GM23248 (cell line): ENCODE results near the gene HSPG2. TPM values are rescaled to one million over a fixed set of nuclear protein-coding genes. Genes with fewer than 3 reads are reported as not detected.

Experiments
- DNase-seq: peaks from one replicate; pipeline ENCODE4 v3.0.0-alpha.2; 2015
- H2AFZ ChIP-seq: fragments of 200-600 bp; sonication (generic); 2 replicates; pipeline ENCODE4 v1.6.1; 2016; ENCODE audit warnings: antibody characterized with exemption
- H3F3A ChIP-seq: fragments of 200-600 bp; sonication (generic); 2 replicates; pipeline ENCODE4 v1.6.1; 2016; ENCODE audit warnings: mild to moderate bottlenecking, antibody characterized with exemption, mixed run types; ENCODE audit not compliant: insufficient read depth
- H3K27ac ChIP-seq: fragments of 200-600 bp; sonication (generic); 2 replicates; pipeline ENCODE4 v1.5.1; 2016; ENCODE audit warnings: mild to moderate bottlenecking
- H3K27me3 ChIP-seq: fragments of 200-600 bp; sonication (generic); replicated peaks from 2 replicates; pipeline ENCODE4 v1.6.1; 2016; ENCODE audit warnings: mild to moderate bottlenecking; ENCODE audit not compliant: insufficient read depth
- H3K36me3 ChIP-seq: fragments of 200-600 bp; sonication (generic); 2 replicates; pipeline ENCODE4 v1.6.1; 2016; ENCODE audit warnings: low read depth, mild to moderate bottlenecking
- H3K4me1 ChIP-seq: fragments of 200-600 bp; sonication (generic); 2 replicates; pipeline ENCODE4 v1.6.1; 2016; ENCODE audit warnings: mild to moderate bottlenecking; ENCODE audit not compliant: insufficient read depth
- H3K4me2 ChIP-seq: fragments of 200-600 bp; sonication (generic); one replicate; pipeline ENCODE4 v1.6.1; 2016; ENCODE audit warnings: mild to moderate bottlenecking; ENCODE audit not compliant: unreplicated experiment
- H3K4me3 ChIP-seq: fragments of 200-600 bp; sonication (generic); 2 replicates; pipeline ENCODE4 v1.5.1; 2016; ENCODE audit warnings: mild to moderate bottlenecking
- H3K79me2 ChIP-seq: fragments of 200-600 bp; sonication (generic); 2 replicates; pipeline ENCODE4 v1.6.1; 2016; ENCODE audit warnings: mild to moderate bottlenecking; ENCODE audit not compliant: insufficient read depth
- H3K9ac ChIP-seq: fragments of 200-600 bp; sonication (generic); 2 replicates; pipeline ENCODE4 v1.6.1; 2016; ENCODE audit warnings: mild to moderate bottlenecking
- H3K9me2 ChIP-seq: fragments of 200-600 bp; sonication (generic); 2 replicates; pipeline ENCODE4 v1.6.1; 2016; ENCODE audit warnings: mixed run types, mild to moderate bottlenecking, moderate library complexity; ENCODE audit not compliant: insufficient read depth
- H3K9me3 ChIP-seq: fragments of 200-600 bp; sonication (generic); one replicate; pipeline ENCODE4 v1.6.1; 2017; ENCODE audit warnings: low read depth
- H4K20me1 ChIP-seq: fragments of 200-600 bp; sonication (generic); 2 replicates; pipeline ENCODE4 v1.6.0; 2016; ENCODE audit not compliant: insufficient read depth
- EZH2 ChIP-seq: fragments of 200-600 bp; sonication (generic); IDR thresholded peaks from 2 replicates; pipeline ENCODE4 v1.6.1; 2018; ENCODE audit warnings: antibody characterized with exemption, mild to moderate bottlenecking; ENCODE audit not compliant: insufficient read depth, poor library complexity, severe bottlenecking
- EZH2phosphoT487 ChIP-seq: fragments of 200-600 bp; sonication (generic); IDR thresholded peaks from 2 replicates; pipeline ENCODE4 v1.6.1; 2018; ENCODE audit warnings: antibody characterized with exemption, moderate library complexity, mild to moderate bottlenecking, low read depth; ENCODE audit not compliant: insufficient read depth
- WGBS, 2 experiments: methylation state at CpG; one replicate each; pipeline ENCODE4 v1.1.6; 2015 to 2017; ENCODE audit warnings: low lambda C conversion rate in 2 of 2, low coverage in 1 of 2; ENCODE audit errors: missing lambda C conversion rate in 2 of 2; 5-methylcytosine and 5-hydroxymethylcytosine counted together
- in situ Hi-C: fragments of 300-500 bp; cut with MboI; formaldehyde crosslinking; loops from 2 replicates; pipeline ENCODE4 v1.15.0; 2020
- polyA plus RNA-seq: library from polyadenylated mRNA; unstranded; fragments of >200 nt; fragmentation: Nextera tagmentation; extraction: Ambion mirVana; gene quantifications from 2 replicates; pipeline ENCODE4 v1.2.1, GENCODE V29; 2016
- total RNA-seq: library from RNA; depleted of rRNA; stranded (reverse); fragments of >200 nt; shearing (Covaris generic); gene quantifications from 2 replicates; pipeline ENCODE4 v1.2.3, GENCODE V29; 2014

Gene HSPG2
- total and polyA plus RNA-seq, 2 experiments from 2014 or later = 123 to 407 TPM

GRCh38 chr1:21906173-21907078, 30.7 kb downstream of the HSPG2 start:
- Histone ChIP-seq H4K20me1 (no peaks in the 10 kb centered on the region), H3K36me3 (peaks cover 5% of the 10 kb centered on the region; the same call in 1 of the 2 replicates), H2AFZ (no peak overlapping the region), H3K27me3 (no peaks in the 10 kb centered on the region), H3K9ac (peak overlapping the region; percentile 84), H3K9me3 (no peaks in the 10 kb centered on the region), H3K27ac (peak overlapping the region; percentile 96), H3K79me2 (peaks cover 98% of the 10 kb centered on the region), H3K4me2 (peak overlapping the region; percentile 12), H3K9me2 (no peaks in the 10 kb centered on the region), H3K4me3 (no peak overlapping the region), H3F3A (peaks cover 67% of the 10 kb centered on the region), H3K4me1 (peaks cover 65% of the 10 kb centered on the region)
- in situ Hi-C loops = no loop called here
- WGBS, 2 experiments = 36 to 39% methylated on average over 19 to 21 of the region's 21 CpGs
- peak; percentile 94 for DNase-seq
- no peak for TF ChIP-seq EZH2

DNA sequence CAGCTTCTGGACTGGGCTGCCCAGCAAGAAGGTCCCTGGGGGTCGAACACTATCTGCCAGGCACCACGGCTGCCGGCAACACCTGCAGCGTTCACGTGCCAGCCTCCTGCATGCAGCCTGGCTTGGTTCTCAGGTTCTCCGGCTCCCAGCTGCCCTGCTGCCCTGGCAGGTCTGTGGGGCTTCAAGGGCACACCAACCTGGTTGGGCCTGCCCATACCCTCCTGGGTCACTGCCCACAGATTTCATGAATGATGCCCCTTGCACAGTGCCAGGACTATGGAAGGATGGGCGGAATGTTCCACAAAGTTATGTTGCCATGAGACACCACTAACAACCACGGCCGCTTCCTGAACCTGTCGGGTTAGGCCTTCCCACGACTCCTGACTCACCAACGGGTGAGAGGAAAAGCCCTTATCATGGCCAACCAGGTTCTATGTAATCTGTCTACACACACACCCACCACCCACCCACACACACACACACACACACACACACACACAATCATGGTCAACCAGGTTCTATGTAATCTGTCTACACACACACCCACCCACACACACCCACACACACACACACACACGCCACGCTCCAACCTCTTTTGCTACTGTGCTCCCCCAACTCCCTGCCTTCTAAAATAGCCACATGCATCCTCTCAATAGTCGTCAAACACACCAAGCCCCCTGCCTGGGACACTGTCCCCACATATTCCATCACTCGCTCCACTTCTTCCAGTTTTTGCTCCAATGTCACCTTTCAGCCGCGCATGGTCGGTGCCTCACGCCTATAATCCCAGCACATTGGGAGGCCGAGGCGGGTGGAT, 32.2 kb downstream of the HSPG2 start:
- Histone ChIP-seq H3K36me3 (peaks cover 5% of the 10 kb centered on the region; the same call in 1 of the 2 replicates), H3K4me1 (peaks cover 67% of the 10 kb centered on the region), H3K27ac (peak overlapping the region; percentile 96), H4K20me1 (no peaks in the 10 kb centered on the region; the same call in 1 of the 2 replicates), H3K9me2 (no peaks in the 10 kb centered on the region), H3K4me3 (no peak overlapping the region), H3K79me2 (peaks cover 100% of the 10 kb centered on the region), H3K9ac (peak overlapping the region; percentile 84), H2AFZ (no peak overlapping the region), H3K9me3 (no peaks in the 10 kb centered on the region), H3K27me3 (no peaks in the 10 kb centered on the region), H3K4me2 (no peak overlapping the region), H3F3A (peaks cover 69% of the 10 kb centered on the region)
- WGBS, 2 experiments = 75% methylated on average over 22 of the region's 22 CpGs
- DNase-seq = peak; percentile 92
- in situ Hi-C loops = no loop called here
- TF ChIP-seq EZH2 = no peak
- no peak for TF ChIP-seq EZH2phosphoT487

DNA sequence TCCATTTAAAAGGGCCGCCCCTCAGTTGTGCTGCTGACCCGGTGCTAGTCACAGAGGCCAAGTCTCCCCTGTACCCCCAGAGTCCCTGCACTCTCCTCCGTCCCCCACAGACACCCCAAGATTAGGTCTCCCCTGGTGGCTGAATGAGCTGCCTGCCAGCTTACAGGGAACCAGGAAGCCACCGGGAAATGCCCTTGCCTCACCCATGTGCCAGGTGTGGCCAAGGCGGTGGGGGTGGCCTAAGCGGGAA, 32.7 kb downstream of the HSPG2 start:
- peaks cover 69% of the 10 kb centered on the region for H3F3A ChIP-seq
- peak overlapping the region; percentile 66 for H3K9ac ChIP-seq
- no peaks in the 10 kb centered on the region for H3K9me2 ChIP-seq
- H3K27ac ChIP-seq = peak overlapping the region; percentile 96
- no peaks in the 10 kb centered on the region for H3K9me3 ChIP-seq
- no peak overlapping the region for H2AFZ ChIP-seq
- peaks cover 100% of the 10 kb centered on the region for H3K79me2 ChIP-seq
- no peaks in the 10 kb centered on the region for H3K27me3 ChIP-seq
- H4K20me1 ChIP-seq = no peaks in the 10 kb centered on the region; the same call in 1 of the 2 replicates
- H3K4me2 ChIP-seq = no peak overlapping the region
- DNase-seq = peak; percentile 6
- WGBS, 2 experiments = 94% methylated on average over 6 of the region's 6 CpGs
- peaks cover 67% of the 10 kb centered on the region for H3K4me1 ChIP-seq
- H3K36me3 ChIP-seq = peaks cover 5% of the 10 kb centered on the region; the same call in 1 of the 2 replicates
- in situ Hi-C loops = no loop called here
- H3K4me3 ChIP-seq = no peak overlapping the region
- TF ChIP-seq EZH2 (no peak), EZH2phosphoT487 (no peak)

DNA sequence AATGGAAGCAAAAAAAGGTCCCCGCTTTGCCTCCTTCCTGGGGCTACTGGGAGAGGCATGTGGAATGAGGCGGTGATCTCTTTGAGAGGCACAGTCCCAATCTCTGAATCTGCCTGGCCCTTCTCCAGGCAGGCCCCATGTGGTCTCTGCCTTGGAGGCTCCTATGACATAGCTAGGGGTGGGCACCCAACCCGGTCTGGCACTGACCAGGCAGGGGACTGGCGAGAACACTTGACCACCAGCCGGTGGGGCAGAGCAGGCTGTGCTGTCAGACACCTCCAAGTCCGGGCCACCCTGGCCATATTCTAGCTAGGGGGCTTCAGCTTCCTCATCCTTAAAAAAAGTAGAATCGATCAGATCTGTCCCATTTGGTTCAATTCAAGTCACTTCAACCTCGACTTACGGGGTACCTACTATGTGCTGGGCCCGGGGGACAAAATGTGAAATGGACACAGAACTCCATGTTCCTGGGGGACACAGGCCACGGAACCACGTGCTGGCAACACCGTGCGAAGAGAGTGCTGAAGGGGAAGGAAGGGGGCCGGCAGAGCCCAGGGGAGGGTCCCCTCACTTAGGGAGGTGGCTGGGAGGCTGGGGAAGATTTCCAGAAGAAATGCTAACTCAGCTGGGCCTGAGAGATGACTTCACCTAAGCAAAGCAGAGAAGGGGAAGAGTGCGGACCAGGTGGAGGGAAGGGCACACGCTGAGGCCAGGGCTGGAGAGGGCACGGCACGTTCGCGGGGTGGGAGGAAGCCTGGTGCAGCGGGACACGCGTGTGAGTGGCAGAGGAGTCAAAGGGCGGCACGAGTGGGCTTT, 33.3 kb downstream of the HSPG2 start:
- Histone ChIP-seq H3K4me2 (no peak overlapping the region), H3K27me3 (no peaks in the 10 kb centered on the region), H2AFZ (no peak overlapping the region), H4K20me1 (no peaks in the 10 kb centered on the region; the same call in 1 of the 2 replicates), H3K4me3 (no peak overlapping the region), H3K79me2 (peaks cover 100% of the 10 kb centered on the region), H3K36me3 (peaks cover 5% of the 10 kb centered on the region; the same call in 1 of the 2 replicates), H3K9ac (peak overlapping the region; percentile 66), H3F3A (peaks cover 68% of the 10 kb centered on the region), H3K27ac (peak overlapping the region; percentile 96), H3K9me2 (no peaks in the 10 kb centered on the region), H3K9me3 (no peaks in the 10 kb centered on the region), H3K4me1 (peaks cover 67% of the 10 kb centered on the region)
- DNase-seq = no peak
- in situ Hi-C loops = no loop called here
- WGBS, 2 experiments = 82 to 86% methylated on average over 26 of the region's 26 CpGs
- TF ChIP-seq EZH2phosphoT487 = no peak
- no peak for TF ChIP-seq EZH2
